SK-N-SH (cell line): ENCODE results near the gene SEMA4D. TPM values are rescaled to one million over a fixed set of nuclear protein-coding genes. Genes with fewer than 3 reads are reported as not detected.

ENCODE experiments used
- CTCF ChIA-PET: fragments of 300-600, 350-600 bp; formaldehyde crosslinking; extraction: SDS; loops from one replicate; lab custom pipeline; 2021; lab: Yijun Ruan, JAX
- POLR2A ChIA-PET: fragments of 350-600 bp; sonication (Branson Sonifier 250); formaldehyde crosslinking; extraction: SDS; loops from one replicate; lab custom pipeline; 2020; ENCODE audit warnings: antibody characterized with exemption, inconsistent platforms; lab: Yijun Ruan, JAX
- DNase-seq: peaks from one replicate; pipeline ENCODE4 v3.0.0; 2012
- H2AFZ ChIP-seq: fragments of 200-600 bp; sonication (generic); 2 replicates; pipeline ENCODE4 v1.8.1; 2016; ENCODE audit warnings: antibody characterized with exemption, mild to moderate bottlenecking, low read depth
- H3F3A ChIP-seq: fragments of 200-600 bp; sonication (generic); replicated peaks from 2 replicates; pipeline ENCODE3; 2016; ENCODE audit warnings: antibody characterized with exemption, mild to moderate bottlenecking; ENCODE audit not compliant: insufficient read depth
- H3K27ac ChIP-seq, 2 experiments: fragments of 200-500 bp in 1 of 2; fragments of 200-600 bp in 1 of 2; sonication (Bioruptor generic) in 1 of 2; sonication (generic), shearing (Covaris generic) in 1 of 2; 2 replicates each; pipeline versions ENCODE4 v1.5.1 to v1.6.1; 2014 to 2016; ENCODE audit warnings: low read depth in 2 of 2, inconsistent platforms in 1 of 2, low read length in 1 of 2, mild to moderate bottlenecking in 1 of 2, mixed read lengths in 1 of 2
- H3K27me3 ChIP-seq: fragments of 200-600 bp; sonication (generic), shearing (Covaris generic); 2 replicates; pipeline ENCODE4 v1.6.1; 2016; ENCODE audit warnings: mixed run types; ENCODE audit not compliant: insufficient read depth
- H3K36me3 ChIP-seq, 2 experiments: fragments of 200-500 bp in 1 of 2; fragments of 200-600 bp in 1 of 2; sonication (Bioruptor generic) in 1 of 2; sonication (generic) in 1 of 2; replicated peaks in 1 of 2; 2 replicates each; pipeline versions ENCODE3 to v1.5.1; 2014 to 2016; ENCODE audit warnings: low read length in 1 of 2, mild to moderate bottlenecking in 1 of 2; ENCODE audit not compliant: insufficient read depth in 2 of 2, control insufficient read depth in 1 of 2
- H3K4me1 ChIP-seq, 2 experiments: fragments of 200-500 bp in 1 of 2; fragments of 200-600 bp in 1 of 2; sonication (Bioruptor generic) in 1 of 2; sonication (generic), shearing (Covaris generic) in 1 of 2; 2 replicates each; pipeline versions ENCODE4 v1.5.1 to v1.6.1; 2014 to 2016; ENCODE audit warnings: low read depth in 1 of 2, low read length in 1 of 2, mixed run types in 1 of 2; ENCODE audit not compliant: insufficient read depth in 2 of 2, control insufficient read depth in 1 of 2
- H3K4me2 ChIP-seq: fragments of 200-600 bp; sonication (generic), shearing (Covaris generic); 2 replicates; pipeline ENCODE4 v1.6.1; 2017; ENCODE audit warnings: mixed run types
- H3K4me3 ChIP-seq, 2 experiments: fragments of 200-500 bp in 1 of 2; fragments of 200-600 bp in 1 of 2; sonication (Bioruptor generic) in 1 of 2; sonication (generic), shearing (Covaris generic) in 1 of 2; 2 replicates each; pipeline versions ENCODE4 v1.5.1 to v1.8.1; 2014 to 2016; ENCODE audit warnings: low read depth in 2 of 2, inconsistent platforms in 1 of 2, low read length in 1 of 2, mild to moderate bottlenecking in 1 of 2, mixed read lengths in 1 of 2, moderate library complexity in 1 of 2
- H3K79me2 ChIP-seq: fragments of 200-600 bp; sonication (generic); 2 replicates; pipeline ENCODE4 v1.8.1; 2017; ENCODE audit warnings: mild to moderate bottlenecking; ENCODE audit not compliant: insufficient read depth
- H3K9ac ChIP-seq: fragments of 200-600 bp; sonication (generic); 2 replicates; pipeline ENCODE4 v1.6.1; 2017; ENCODE audit warnings: mixed run types
- H3K9me2 ChIP-seq: fragments of 200-600 bp; sonication (generic); 2 replicates; pipeline ENCODE4 v1.6.1; 2017; ENCODE audit warnings: mixed run types
- H3K9me3 ChIP-seq: fragments of 200-600 bp; sonication (generic); 2 replicates; pipeline ENCODE4 v1.6.1; 2017; ENCODE audit warnings: mixed run types, mild to moderate bottlenecking, moderate library complexity
- H4K20me1 ChIP-seq: fragments of 200-600 bp; sonication (generic); 2 replicates; pipeline ENCODE4 v1.6.1; 2017; ENCODE audit warnings: mild to moderate bottlenecking, mixed run types; ENCODE audit not compliant: insufficient read depth
- GATA2 ChIP-seq: sonication (generic); formaldehyde crosslinking; IDR thresholded peaks from 2 replicates; pipeline ENCODE4 v1.5.0; 2020; ENCODE audit warnings: mild to moderate bottlenecking, missing genetic modification reagents
- PBX3 ChIP-seq: IDR thresholded peaks from 2 replicates; pipeline ENCODE4; 2012
- SIN3A ChIP-seq: IDR thresholded peaks from 2 replicates; pipeline ENCODE4 v1.6.1; 2012; ENCODE audit warnings: low read depth, mild to moderate bottlenecking, low read length, moderate library complexity, borderline replicate concordance
- WGBS: methylation state at CpG from one replicate; pipeline ENCODE4 v1.1.6; 2017; ENCODE audit warnings: low lambda C conversion rate; 5-methylcytosine and 5-hydroxymethylcytosine counted together
- polyA plus RNA-seq, 3 experiments: library from polyadenylated mRNA; depleted of rRNA; stranded (reverse); fragments of >200 nt; gene quantifications; 2 replicates each; pipeline ENCODE4 v1.2.3, GENCODE V29; 2012

Gene SEMA4D
- polyA plus RNA-seq, 1 of the 3 experiments (the other 2 are of a cell fraction) = 4.8 TPM

- Histone ChIP-seq H3F3A (no peaks in the 10 kb centered on the region), H3K36me3 (peaks cover 0 to 2% of the 10 kb centered on the region in 2 experiments), H3K27me3 (no peaks in the 10 kb centered on the region), H3K9ac (no peak overlapping the region), H3K4me2 (no peak overlapping the region), H3K27ac (no peak overlapping the region), H2AFZ (no peak overlapping the region), H3K4me1 (peaks cover 0 to 15% of the 10 kb centered on the region in 2 experiments; a peak in 1 of 4 replicates), H4K20me1 (no peaks in the 10 kb centered on the region), H3K4me3 (no peak overlapping the region), H3K9me2 (no peaks in the 10 kb centered on the region), H3K79me2 (no peaks in the 10 kb centered on the region), H3K9me3 (no peaks in the 10 kb centered on the region)
- ChIA-PET CTCF (interaction anchor here (2.5 kb wide), 1 partner anchor 151 kb away, joined by 9 read pairs; no protein-coding TSS in a partner anchor), POLR2A (no interaction called here)
- no peak for TF ChIP-seq PBX3
- no peak for TF ChIP-seq SIN3A
- no peak for TF ChIP-seq GATA2 (CRISPR knock-in tag)
- DNase-seq = no peak
- 88% methylated on average over 4 of the region's 5 CpGs for WGBS
Observed at GRCh38 chr9:89398621-89399020, 99.3 kb downstream of the SEMA4D start.

GRCh38 chr9:89397471-89397870, 100.4 kb downstream of the SEMA4D start:
- POLR2A ChIA-PET = interaction anchor here (1.4 kb wide), 1 partner anchor 79 kb away, joined by 4 read pairs; no protein-coding TSS in a partner anchor
- H3F3A ChIP-seq = no peaks in the 10 kb centered on the region
- no peaks in the 10 kb centered on the region for H3K9me3 ChIP-seq
- H3K27me3 ChIP-seq = no peaks in the 10 kb centered on the region
- peaks cover 0 to 15% of the 10 kb centered on the region in 2 experiments; a peak in 1 of 4 replicates for H3K4me1 ChIP-seq
- no peaks in the 10 kb centered on the region for H3K9me2 ChIP-seq
- H3K9ac ChIP-seq = no peak overlapping the region
- peaks cover 0 to 2% of the 10 kb centered on the region in 2 experiments for H3K36me3 ChIP-seq
- no peak for TF ChIP-seq GATA2 (CRISPR knock-in tag)
- WGBS = 91% methylated on average over 5 of the region's 5 CpGs
- no peak overlapping the region for H2AFZ ChIP-seq
- H3K4me3 ChIP-seq = no peak overlapping the region
- no peaks in the 10 kb centered on the region for H4K20me1 ChIP-seq
- no peak overlapping the region; a peak in 1 of 4 replicates for H3K27ac ChIP-seq
- no peak for DNase-seq
- no peaks in the 10 kb centered on the region for H3K79me2 ChIP-seq
- H3K4me2 ChIP-seq = no peak overlapping the region
- CTCF ChIA-PET = interaction anchor here (2.5 kb wide), 1 partner anchor 152 kb away, joined by 9 read pairs; no protein-coding TSS in a partner anchor

GRCh38 chr9:89395931-89396710, 101.8 kb downstream of the SEMA4D start:
- H3K4me1 ChIP-seq = peaks cover 0 to 15% of the 10 kb centered on the region in 2 experiments; a peak in 1 of 4 replicates
- H2AFZ ChIP-seq = no peak overlapping the region
- WGBS = 79% methylated on average over 10 of the region's 11 CpGs
- no peak for DNase-seq
- no peak overlapping the region; a peak in 1 of 4 replicates for H3K27ac ChIP-seq
- POLR2A ChIA-PET = interaction anchor here (1.4 kb wide), 1 partner anchor 77 kb away, joined by 4 read pairs; no protein-coding TSS in a partner anchor
- H3K9me3 ChIP-seq = no peaks in the 10 kb centered on the region
- no peak overlapping the region for H3K9ac ChIP-seq
- H3F3A ChIP-seq = no peaks in the 10 kb centered on the region
- no peaks in the 10 kb centered on the region for H4K20me1 ChIP-seq
- no peaks in the 10 kb centered on the region for H3K79me2 ChIP-seq
- no peak overlapping the region for H3K4me2 ChIP-seq
- no peaks in the 10 kb centered on the region for H3K9me2 ChIP-seq
- TF ChIP-seq GATA2 (CRISPR knock-in tag) = no peak
- H3K4me3 ChIP-seq = no peak overlapping the region
- no peaks in the 10 kb centered on the region for H3K27me3 ChIP-seq
- H3K36me3 ChIP-seq = peaks cover 0 to 4% of the 10 kb centered on the region in 2 experiments
- CTCF ChIA-PET = interaction anchor here (0.9 to 1.1 kb wide), 2 partner anchors 21 to 152 kb away, joined by 3 read pairs; no protein-coding TSS in a partner anchor
